GM19025 (cell line): ENCODE measurements around the gene PRAMEF6.
"Not testable (repeated sequence)": the region's sequence is repeated elsewhere in the genome, so short reads cannot be mapped to it uniquely, and the experiment has no call there.

Experiments
- ATAC-seq: cut with Tn5 transposase; IDR thresholded peaks from one replicate; pipeline ENCODE4 v1.9.1; 2021; ENCODE audit warnings: mild to moderate bottlenecking, low read depth, moderate library complexity; ENCODE audit not compliant: unreplicated experiment

The PRAMEF6 gene

DNA sequence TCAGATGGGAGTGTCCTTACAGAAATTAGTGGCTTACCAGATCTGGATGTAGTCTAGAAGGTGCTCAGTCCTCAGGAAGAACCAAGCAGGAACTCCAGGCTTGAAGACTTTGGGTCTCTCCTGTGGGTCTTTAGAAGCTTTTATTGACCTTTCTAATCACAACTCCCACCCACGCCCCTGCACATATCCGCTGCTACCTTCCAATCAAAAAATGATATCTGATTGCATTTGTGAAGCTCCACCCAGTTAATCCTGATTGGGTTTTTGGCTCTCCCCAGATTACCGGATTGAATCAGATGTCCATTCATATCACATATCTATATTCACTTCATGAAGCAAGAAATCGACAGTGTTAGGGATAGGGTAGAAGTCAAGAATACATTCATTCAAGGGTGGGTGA lies at the start of gene PRAMEF6:
Gene PRAMEF6, minus strand, starts transcription at position 101 of the 400 bp plus-strand sequence. CDS start 5,062 bp downstream, outside the sequence.
- ATAC-seq = not testable (repeated sequence)

DNA sequence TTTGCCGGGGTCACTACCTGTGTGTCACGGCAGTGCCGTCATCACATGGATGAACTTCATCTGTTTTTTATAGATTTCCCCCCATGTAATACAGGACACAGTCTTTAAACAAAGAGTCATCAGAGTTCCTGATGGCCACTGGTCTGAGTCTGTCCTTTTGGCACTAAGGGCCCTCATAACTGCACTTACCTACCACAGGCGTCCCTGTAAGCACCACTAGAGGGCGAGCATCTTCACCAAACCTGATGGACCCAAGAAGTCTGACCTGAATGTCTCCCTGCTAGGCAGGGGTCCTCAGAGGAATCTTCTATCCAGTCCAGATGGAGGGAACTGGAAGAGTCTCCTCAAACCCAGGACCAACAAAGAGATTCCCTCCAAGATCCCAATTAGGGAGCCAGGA lies 23.0 kb downstream of the PRAMEF6 start:
- ATAC-seq = not testable (repeated sequence)

DNA sequence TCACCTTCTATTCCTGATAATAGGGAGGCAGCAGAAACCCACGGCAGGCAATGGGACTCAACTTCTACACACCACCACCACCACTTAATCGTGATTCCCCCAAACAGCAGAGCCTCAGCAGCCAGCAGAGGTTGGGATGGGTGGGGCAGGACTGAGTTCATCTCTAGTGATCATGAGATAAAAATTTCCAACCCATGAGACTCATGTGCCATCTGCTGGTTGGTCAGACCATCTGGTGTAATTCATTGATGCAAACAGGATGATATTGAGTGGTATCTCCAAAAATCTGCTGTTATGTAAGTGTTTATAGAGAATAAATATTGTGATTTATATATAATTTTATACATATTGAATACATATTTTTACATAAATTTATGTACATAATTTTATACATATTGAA lies 25.6 kb downstream of the PRAMEF6 start:
- ATAC-seq = not testable (repeated sequence)

DNA sequence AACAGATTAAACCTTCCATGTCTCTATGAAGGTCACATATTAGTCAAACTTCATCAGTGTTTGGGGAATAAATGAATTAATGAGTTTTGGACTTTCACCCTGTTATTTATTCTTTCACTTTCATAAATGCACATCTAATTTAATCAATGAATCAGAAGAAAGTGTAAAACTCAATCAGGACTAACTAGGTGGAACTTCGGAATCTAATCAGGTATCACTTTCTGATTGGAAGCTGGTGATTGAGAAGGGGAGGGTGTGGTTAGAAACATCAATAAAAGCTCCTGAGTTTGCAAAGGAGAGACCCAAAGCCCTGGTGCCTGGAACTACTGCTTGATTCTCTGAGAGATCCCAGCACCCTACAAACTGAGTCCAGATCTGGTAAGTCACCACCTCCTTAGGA lies 31.1 kb downstream of the PRAMEF6 start, which contains the start of gene PRAMEF7:
Gene PRAMEF7, plus strand, starts transcription at position 301 of the 400 bp plus-strand sequence. CDS start 1,083 bp downstream, outside the sequence.
- ATAC-seq = not testable (repeated sequence)

DNA sequence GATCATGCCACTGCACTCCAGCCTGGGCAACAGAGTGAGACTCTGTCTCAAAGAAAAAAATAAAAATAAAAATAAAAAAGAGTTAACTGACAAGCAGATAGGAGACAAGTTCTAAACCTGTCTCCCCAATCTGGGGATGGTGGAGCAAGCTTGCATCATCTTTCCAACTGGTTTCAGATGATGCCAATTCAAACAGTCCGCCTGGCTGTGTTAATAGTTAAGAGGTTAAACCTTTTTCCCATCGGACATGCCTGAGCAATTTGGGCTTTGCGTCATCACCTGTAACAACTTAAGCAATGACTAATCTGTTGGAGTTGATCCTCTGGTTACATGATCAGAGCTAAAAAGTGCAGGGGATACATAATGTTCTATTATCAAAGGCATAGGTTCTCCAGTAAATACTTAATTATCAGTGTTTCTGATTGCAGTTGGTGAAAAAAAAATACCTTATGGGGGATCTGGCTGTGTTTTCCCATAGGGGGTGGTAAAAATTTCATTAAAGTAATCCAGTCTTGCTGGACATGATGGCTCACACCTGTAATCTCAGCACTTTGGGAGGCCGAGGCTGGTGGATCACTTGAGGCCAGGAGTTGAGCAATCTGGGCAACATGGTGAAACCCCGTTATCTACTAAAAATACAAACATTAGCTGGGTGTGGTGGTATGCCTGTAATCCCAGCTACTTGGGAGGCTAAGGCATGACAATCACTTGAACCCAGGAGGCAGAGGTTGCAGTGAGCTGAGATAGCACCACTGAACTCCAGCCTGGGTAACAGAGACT lies 43.4 kb downstream of the PRAMEF6 start:
- ATAC-seq = not testable (repeated sequence)

DNA sequence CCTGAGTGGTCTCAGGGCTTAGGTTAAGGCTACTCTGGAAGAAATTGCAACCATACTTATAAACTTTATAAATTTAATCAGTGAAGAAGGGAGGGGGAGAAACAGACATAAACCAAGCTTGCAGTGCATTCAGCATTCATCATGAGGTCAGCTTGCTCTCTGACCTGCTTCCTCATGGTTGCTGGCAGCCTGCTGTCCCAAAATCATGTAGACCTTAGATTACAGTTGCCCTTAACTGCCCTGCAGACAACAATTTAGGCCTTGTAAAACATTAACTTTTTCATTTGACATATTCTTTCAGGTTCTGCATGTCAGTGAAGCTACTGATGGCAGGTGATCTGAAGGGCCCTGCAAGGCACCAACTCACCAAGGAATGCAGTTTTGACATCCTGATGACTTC lies 48.2 kb downstream of the PRAMEF6 start:
- not testable (repeated sequence) for ATAC-seq

DNA sequence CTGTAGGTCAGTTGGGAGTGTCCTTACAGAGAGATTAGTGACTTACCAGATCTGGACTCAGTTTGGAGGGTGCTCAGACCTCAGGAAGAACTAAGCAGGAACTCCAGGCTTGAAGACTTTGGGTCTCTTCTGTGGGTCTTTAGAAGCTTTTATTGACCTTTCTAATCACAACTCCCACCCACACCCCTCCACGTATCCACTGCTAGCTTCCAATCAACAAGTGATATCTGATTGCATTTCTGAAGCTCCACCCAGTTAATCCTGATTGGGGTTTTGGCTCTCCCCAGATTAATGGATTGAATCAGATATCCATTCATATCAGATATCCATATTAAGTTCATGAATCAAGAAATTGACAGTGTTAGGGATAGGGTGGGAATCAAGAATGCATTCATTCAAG lies 49.2 kb downstream of the PRAMEF6 start, which contains the start of gene PRAMEF10:
Gene PRAMEF10, minus strand, starts transcription at position 101 of the 400 bp plus-strand sequence. CDS start 2,423 bp downstream, outside the sequence.
- ATAC-seq = not testable (repeated sequence)
